HepG2 (cell line): Measurements from ENCODE around the gene DHH. TPM values are rescaled to one million over a fixed set of nuclear protein-coding genes. Genes with fewer than 3 reads are reported as not detected.
A peak's percentile ranks its signal among the peaks of the same experiment; 100 is the strongest.

ENCODE experiments used
- BRD4 ChIP-seq: sonication (generic); formaldehyde crosslinking; IDR thresholded peaks from 2 replicates; pipeline ENCODE4 v1.4.0; 2020; ENCODE audit warnings: missing genetic modification reagents
- CHD4 ChIP-seq: fragments of 200-600 bp; sonication (generic); IDR thresholded peaks from 2 replicates; pipeline ENCODE4 v1.7.0; 2017; ENCODE audit warnings: mild to moderate bottlenecking, low read length, borderline replicate concordance
- GLI4 ChIP-seq: sonication (generic); formaldehyde crosslinking; IDR thresholded peaks from 2 replicates; pipeline ENCODE4 v1.5.1; 2020; ENCODE audit warnings: missing genetic modification reagents, mild to moderate bottlenecking, moderate library complexity, borderline replicate concordance
- GPBP1L1 ChIP-seq: sonication (generic); formaldehyde crosslinking; IDR thresholded peaks from 2 replicates; pipeline ENCODE4 v1.5.0; 2020; ENCODE audit warnings: mild to moderate bottlenecking, missing genetic modification reagents
- HMG20A ChIP-seq: IDR thresholded peaks from 2 replicates; pipeline ENCODE4 v1.6.1; 2016; ENCODE audit warnings: borderline replicate concordance
- ISX ChIP-seq: sonication (generic); formaldehyde crosslinking; conservative IDR thresholded peaks from 2 replicates; pipeline ENCODE4 v1.5.0; 2020; ENCODE audit warnings: missing genetic modification reagents
- NCOA5 ChIP-seq: sonication (generic); formaldehyde crosslinking; IDR thresholded peaks from 2 replicates; pipeline ENCODE4 v1.4.0; 2020; ENCODE audit warnings: missing genetic modification reagents
- NFIC ChIP-seq: IDR thresholded peaks from 2 replicates; pipeline ENCODE4 v1.6.1; 2012; ENCODE audit warnings: mild to moderate bottlenecking, low read length, inconsistent platforms
- SETDB1 ChIP-seq: sonication (generic); formaldehyde crosslinking; IDR thresholded peaks from 2 replicates; pipeline ENCODE4 v1.5.1; 2020; ENCODE audit warnings: missing genetic modification reagents, mild to moderate bottlenecking, borderline replicate concordance
- SMYD3 ChIP-seq: sonication (generic); formaldehyde crosslinking; IDR thresholded peaks from 2 replicates; pipeline ENCODE4 v1.8.1; 2023; ENCODE audit warnings: mild to moderate bottlenecking, missing genetic modification reagents
- XRCC5 ChIP-seq: fragments of 200-400 bp; formaldehyde crosslinking; optimal IDR thresholded peaks from 2 replicates; pipeline ENCODE3; 2017; ENCODE audit warnings: mild to moderate bottlenecking, low read length
- ZBTB20 ChIP-seq: sonication (generic); formaldehyde crosslinking; IDR thresholded peaks from 2 replicates; pipeline ENCODE4 v1.8.1; 2023; ENCODE audit warnings: missing genetic modification reagents, low read depth, mild to moderate bottlenecking, borderline replicate concordance
- ZBTB37 ChIP-seq: sonication (generic); formaldehyde crosslinking; IDR thresholded peaks from 2 replicates; pipeline ENCODE4 v1.4.0; 2020; ENCODE audit warnings: mild to moderate bottlenecking, missing genetic modification reagents
- ZC3H13 ChIP-seq: sonication (generic); formaldehyde crosslinking; IDR thresholded peaks from 2 replicates; pipeline ENCODE4 v1.8.1; 2023; ENCODE audit warnings: mild to moderate bottlenecking, missing genetic modification reagents, moderate library complexity
- ZNF235 ChIP-seq: sonication (generic); formaldehyde crosslinking; IDR thresholded peaks from 2 replicates; pipeline ENCODE4 v1.8.1; 2023; ENCODE audit warnings: mild to moderate bottlenecking, missing genetic modification reagents, borderline replicate concordance
- ZNF446 ChIP-seq: sonication (generic); formaldehyde crosslinking; IDR thresholded peaks from 2 replicates; pipeline ENCODE4 v1.5.0; 2020; ENCODE audit warnings: mild to moderate bottlenecking, missing genetic modification reagents
- ZNF503 ChIP-seq: sonication (generic); formaldehyde crosslinking; IDR thresholded peaks from 2 replicates; pipeline ENCODE4 v1.4.0; 2020; ENCODE audit warnings: missing genetic modification reagents
- ZNF724P ChIP-seq: sonication (generic); formaldehyde crosslinking; IDR thresholded peaks from 2 replicates; pipeline ENCODE4 v1.8.0; 2022; ENCODE audit warnings: missing genetic modification reagents, borderline replicate concordance
- ZSCAN22 ChIP-seq: sonication (generic); formaldehyde crosslinking; IDR thresholded peaks from 2 replicates; pipeline ENCODE4 v1.4.0; 2020; ENCODE audit warnings: mild to moderate bottlenecking, missing genetic modification reagents
- polyA plus RNA-seq, 8 experiments: library from polyadenylated mRNA; depleted of rRNA in 3 of 8; stranded (reverse) in 7 of 8; unstranded in 1 of 8; fragments of >200 nt; fragmentation: Illumina TruSeq in 4 of 8; extraction: Trizol in 4 of 8; gene quantifications; 2 replicates each; pipeline versions ENCODE4 v1.2.1 to v1.2.3, GENCODE V29; 2011 to 2016; ENCODE audit warnings: low read depth in 4 of 8, missing spikeins in 1 of 8, mixed read lengths in 1 of 8; ENCODE audit not compliant: insufficient read depth in 1 of 8
- total RNA-seq, 5 experiments: library from RNA; depleted of rRNA; stranded (reverse); fragments of >200 nt; fragmentation: Illumina TruSeq; extraction: Trizol; gene quantifications; 2 replicates each; pipeline ENCODE4 v1.2.3, GENCODE V29; 2016; ENCODE audit warnings: low read depth in 1 of 5
- TF ChIP-seq, protein P1 (sequence below): sonication (generic); formaldehyde crosslinking; IDR thresholded peaks from 2 replicates; pipeline ENCODE4 v1.4.0; 2020; ENCODE audit warnings: mild to moderate bottlenecking, missing genetic modification reagents
- TF ChIP-seq, protein P2 (sequence below): sonication (generic); formaldehyde crosslinking; IDR thresholded peaks from 2 replicates; pipeline ENCODE4 v1.8.0; 2022; ENCODE audit warnings: missing genetic modification reagents, mild to moderate bottlenecking, inconsistent platforms, borderline replicate concordance

The DHH gene
- total and polyA plus RNA-seq, 2 of the 13 experiments (the other 11 are each of a cell fraction or from before 2014, with no cell fraction given): not detected

DNA sequence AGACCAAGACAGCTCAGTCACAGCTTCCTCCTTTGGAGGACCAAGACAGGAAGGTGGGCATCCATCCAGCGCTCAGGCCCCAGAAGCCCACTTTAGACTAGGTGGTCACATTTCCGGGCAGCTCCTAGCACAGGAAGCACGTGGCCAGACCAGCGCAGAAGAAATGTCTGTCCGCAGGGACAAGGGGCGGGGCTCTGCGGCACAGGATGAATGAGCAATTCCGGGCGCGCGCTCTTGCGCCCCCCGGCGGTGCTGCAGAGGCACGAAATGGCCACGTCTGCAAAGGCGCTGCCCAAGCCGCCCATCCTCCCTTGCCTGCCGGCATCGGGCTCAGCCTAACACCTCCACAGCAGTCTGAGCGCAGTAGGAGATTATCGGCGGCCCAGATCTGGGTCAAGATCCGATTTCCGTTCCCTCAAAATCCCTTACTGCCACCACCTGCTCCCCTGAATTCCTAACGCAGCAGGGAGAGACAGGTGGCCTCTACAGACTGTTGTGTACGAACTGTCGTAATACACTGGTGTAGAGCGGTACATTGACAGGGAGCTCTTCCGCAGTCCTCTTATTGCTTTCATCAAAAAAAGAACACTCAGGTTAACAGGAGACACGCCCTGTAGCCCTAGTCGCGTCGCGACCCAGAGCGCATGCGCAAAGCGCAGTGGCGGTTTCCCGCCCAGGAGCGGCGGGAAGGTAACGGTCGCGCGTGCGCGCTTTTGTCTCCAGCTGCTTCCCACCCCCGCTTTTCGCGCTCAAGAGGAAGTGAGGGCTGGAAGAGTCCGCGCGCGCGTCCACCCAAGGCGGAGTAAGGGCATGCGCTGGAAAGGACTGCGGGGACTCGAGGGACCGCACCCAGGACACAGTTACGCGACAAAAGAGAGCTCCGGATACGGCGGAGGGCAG is 35.8 kb upstream of the DHH start (continued):
- TF ChIP-seq SETDB1 (CRISPR knock-in tag) (no peak; the same call in 1 of the 2 replicates), BRD4 (CRISPR knock-in tag) (no peak), ZSCAN22 (CRISPR knock-in tag) (no peak), ZC3H13 (CRISPR knock-in tag) (peak; percentile 93), NFIC (0 out of 2 replicates have a peak, but pooled peaks have one; percentile 3), NCOA5 (no peak), ZNF503 (no peak), ZNF235 (CRISPR knock-in tag) (peak; percentile 23; the same call in 1 of the 2 replicates), ZNF446 (0 out of 2 replicates have a peak, but pooled peaks have one; percentile 25), ZBTB20 (CRISPR knock-in tag) (peak; percentile 82; the same call in 1 of the 2 replicates), GLI4 (CRISPR knock-in tag) (no peak; the same call in 1 of the 2 replicates), GPBP1L1 (CRISPR knock-in tag) (no peak), ZNF724P (peak; percentile 46; the same call in 1 of the 2 replicates), HMG20A (CRISPR knock-in tag) (0 out of 2 replicates have a peak, but pooled peaks have one; percentile 12), CHD4 (no peak), ISX (0 out of 2 replicates have a peak, but pooled peaks have one; percentile 5), SMYD3 (peak; percentile 97), ZBTB37 (CRISPR knock-in tag) (no peak; the same call in 1 of the 2 replicates), XRCC5 (peak; percentile 93)
- TF ChIP-seq, protein P1, sequence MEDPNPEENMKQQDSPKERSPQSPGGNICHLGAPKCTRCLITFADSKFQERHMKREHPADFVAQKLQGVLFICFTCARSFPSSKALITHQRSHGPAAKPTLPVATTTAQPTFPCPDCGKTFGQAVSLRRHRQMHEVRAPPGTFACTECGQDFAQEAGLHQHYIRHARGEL (CRISPR knock-in tag): no peak; the same call in 1 of the 2 replicates
- TF ChIP-seq, protein P2, sequence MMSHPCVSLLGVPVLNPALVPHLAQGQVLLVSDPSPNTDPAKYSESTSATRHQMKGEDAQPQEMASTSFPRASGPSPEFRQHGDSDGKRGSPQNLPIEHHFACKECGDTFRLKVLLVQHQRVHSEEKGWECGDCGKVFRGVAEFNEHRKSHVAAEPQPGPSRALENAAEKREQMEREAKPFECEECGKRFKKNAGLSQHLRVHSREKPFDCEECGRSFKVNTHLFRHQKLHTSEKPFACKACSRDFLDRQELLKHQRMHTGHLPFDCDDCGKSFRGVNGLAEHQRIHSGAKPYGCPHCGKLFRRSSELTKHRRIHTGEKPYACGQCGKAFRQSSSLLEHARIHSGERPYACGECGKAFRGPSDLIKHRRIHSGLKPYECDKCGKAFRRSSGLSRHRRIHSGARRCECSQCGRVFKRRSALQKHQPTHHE (CRISPR knock-in tag): peak; percentile 26; the same call in 1 of the 2 replicates
